ENCODE measurements around the gene PLAU. TPM values are rescaled to one million over a fixed set of nuclear protein-coding genes. Genes with fewer than 3 reads are reported as not detected.

PLAU gene
- total RNA-seq, 1 donor from 2014 or later: 112 TPM

GRCh38 chr10:73898730-73899410, 12.1 kb upstream of the PLAU start:
- Mint-ChIP-seq H3K4me3 (ENCODE audit: unreplicated experiment) (no peak overlapping the region), H3K27ac (ENCODE audit: unreplicated experiment) (peak overlapping the region; percentile 40), H3K4me1 (ENCODE audit: unreplicated experiment) (peaks cover 47% of the 10 kb centered on the region), H3K27me3 (ENCODE audit: unreplicated experiment) (no peaks in the 10 kb centered on the region), H3K36me3 (ENCODE audit: unreplicated experiment) (no peaks in the 10 kb centered on the region), H3K9me3 (ENCODE audit: unreplicated experiment) (no peaks in the 10 kb centered on the region)
- no peak for DNase-seq (ENCODE audit: extremely low spot score, unreplicated experiment)
- TF ChIP-seq CTCF (IDR thresholded peaks at IDR 0.05): no peak

DNA sequence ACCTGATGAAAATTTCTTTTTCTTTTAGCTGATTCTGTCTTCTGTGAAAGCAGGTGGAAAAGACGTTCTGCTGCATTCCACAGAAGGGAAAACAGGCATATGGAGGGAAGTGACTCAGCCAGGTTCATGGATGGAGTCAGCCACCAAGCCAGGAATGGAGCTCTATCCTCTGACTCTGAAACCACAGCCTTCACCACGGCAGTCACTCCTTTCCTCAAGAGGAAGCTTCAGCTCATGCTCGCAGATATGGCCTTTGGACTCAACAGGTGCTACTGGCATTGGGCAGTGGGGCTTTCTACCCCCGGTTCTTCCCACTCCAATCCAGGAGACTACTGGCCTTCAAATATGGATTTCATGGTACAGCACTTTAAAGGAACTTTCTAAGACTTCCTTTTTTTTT, 11.5 kb upstream of the PLAU start:
- no peaks in the 10 kb centered on the region for H3K9me3 Mint-ChIP-seq (ENCODE audit: unreplicated experiment)

GRCh38 chr10:73900064-73900463, 10.9 kb upstream of the PLAU start:
- Mint-ChIP-seq H3K27me3 (ENCODE audit: unreplicated experiment) (no peaks in the 10 kb centered on the region), H3K4me3 (ENCODE audit: unreplicated experiment) (no peak overlapping the region), H3K36me3 (ENCODE audit: unreplicated experiment) (no peaks in the 10 kb centered on the region), H3K27ac (ENCODE audit: unreplicated experiment) (peak overlapping the region; percentile 28), H3K4me1 (ENCODE audit: unreplicated experiment) (peaks cover 36% of the 10 kb centered on the region), H3K9me3 (ENCODE audit: unreplicated experiment) (no peaks in the 10 kb centered on the region)
- no peak for TF ChIP-seq CTCF (IDR thresholded peaks at IDR 0.05)
- DNase-seq (ENCODE audit: extremely low spot score, unreplicated experiment): no peak

More for the DNA sequence above, 11.5 kb upstream of the PLAU start:
- TF ChIP-seq CTCF (IDR thresholded peaks at IDR 0.05): no peak
- H3K4me1 Mint-ChIP-seq (ENCODE audit: unreplicated experiment): peaks cover 42% of the 10 kb centered on the region
- H3K4me3 Mint-ChIP-seq (ENCODE audit: unreplicated experiment): no peak overlapping the region
- no peaks in the 10 kb centered on the region for H3K27me3 Mint-ChIP-seq (ENCODE audit: unreplicated experiment)
- H3K36me3 Mint-ChIP-seq (ENCODE audit: unreplicated experiment): no peaks in the 10 kb centered on the region
- no peak for DNase-seq (ENCODE audit: extremely low spot score, unreplicated experiment)
- H3K27ac Mint-ChIP-seq (ENCODE audit: unreplicated experiment): peak overlapping the region; percentile 40

GRCh38 chr10:73901261-73901660, 9.7 kb upstream of the PLAU start:
- H3K36me3 Mint-ChIP-seq (ENCODE audit: unreplicated experiment): no peaks in the 10 kb centered on the region
- no peak overlapping the region for H3K4me3 Mint-ChIP-seq (ENCODE audit: unreplicated experiment)
- H3K27ac Mint-ChIP-seq (ENCODE audit: unreplicated experiment): no peak overlapping the region
- H3K27me3 Mint-ChIP-seq (ENCODE audit: unreplicated experiment): no peaks in the 10 kb centered on the region
- H3K4me1 Mint-ChIP-seq (ENCODE audit: unreplicated experiment): peaks cover 41% of the 10 kb centered on the region
- no peak for DNase-seq (ENCODE audit: extremely low spot score, unreplicated experiment)
- TF ChIP-seq CTCF (IDR thresholded peaks at IDR 0.05): no peak
- no peaks in the 10 kb centered on the region for H3K9me3 Mint-ChIP-seq (ENCODE audit: unreplicated experiment)

- no peak overlapping the region for H3K27ac Mint-ChIP-seq (ENCODE audit: unreplicated experiment)
- H3K4me3 Mint-ChIP-seq (ENCODE audit: unreplicated experiment): no peak overlapping the region
Observed at GRCh38 chr10:73902351-73902750, 8.6 kb upstream of the PLAU start.

More at GRCh38 chr10:73902351-73902750, 8.6 kb upstream of the PLAU start:
- Mint-ChIP-seq H3K9me3 (ENCODE audit: unreplicated experiment) (no peaks in the 10 kb centered on the region), H3K27me3 (ENCODE audit: unreplicated experiment) (no peaks in the 10 kb centered on the region), H3K36me3 (ENCODE audit: unreplicated experiment) (no peaks in the 10 kb centered on the region), H3K4me1 (ENCODE audit: unreplicated experiment) (peaks cover 46% of the 10 kb centered on the region)
- no peak for DNase-seq (ENCODE audit: extremely low spot score, unreplicated experiment)
- TF ChIP-seq CTCF (IDR thresholded peaks at IDR 0.05): no peak
